NCI-H526 treated with DMSO at 0.1 percent for 48 hours (cell line): Measurements from ENCODE around the gene NOTUM.

Experiments
- DNase-seq: peaks from one replicate; lab custom pipeline; 2025; lab: John Stamatoyannopoulos, UW

Gene NOTUM

DNA sequence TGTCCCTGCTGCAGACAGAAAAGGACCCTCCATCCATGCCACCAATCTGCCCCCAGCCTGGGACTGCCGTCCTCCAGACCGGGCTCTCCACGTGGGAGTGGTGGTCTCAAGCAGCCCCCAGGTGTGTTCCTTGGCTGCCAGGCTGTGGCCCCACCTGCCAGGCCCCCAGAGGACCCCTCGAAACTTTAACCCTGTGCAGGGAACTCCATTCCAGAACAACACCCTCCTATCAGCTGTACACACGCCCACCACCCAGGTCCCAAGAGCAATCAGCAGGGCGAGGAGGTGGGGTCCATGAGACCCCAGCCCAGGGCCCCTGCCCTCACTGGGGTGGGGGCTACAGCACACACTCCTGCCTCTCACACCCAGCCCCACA is 25.3 kb downstream of the NOTUM start:
- DNase-seq = no peak

DNA sequence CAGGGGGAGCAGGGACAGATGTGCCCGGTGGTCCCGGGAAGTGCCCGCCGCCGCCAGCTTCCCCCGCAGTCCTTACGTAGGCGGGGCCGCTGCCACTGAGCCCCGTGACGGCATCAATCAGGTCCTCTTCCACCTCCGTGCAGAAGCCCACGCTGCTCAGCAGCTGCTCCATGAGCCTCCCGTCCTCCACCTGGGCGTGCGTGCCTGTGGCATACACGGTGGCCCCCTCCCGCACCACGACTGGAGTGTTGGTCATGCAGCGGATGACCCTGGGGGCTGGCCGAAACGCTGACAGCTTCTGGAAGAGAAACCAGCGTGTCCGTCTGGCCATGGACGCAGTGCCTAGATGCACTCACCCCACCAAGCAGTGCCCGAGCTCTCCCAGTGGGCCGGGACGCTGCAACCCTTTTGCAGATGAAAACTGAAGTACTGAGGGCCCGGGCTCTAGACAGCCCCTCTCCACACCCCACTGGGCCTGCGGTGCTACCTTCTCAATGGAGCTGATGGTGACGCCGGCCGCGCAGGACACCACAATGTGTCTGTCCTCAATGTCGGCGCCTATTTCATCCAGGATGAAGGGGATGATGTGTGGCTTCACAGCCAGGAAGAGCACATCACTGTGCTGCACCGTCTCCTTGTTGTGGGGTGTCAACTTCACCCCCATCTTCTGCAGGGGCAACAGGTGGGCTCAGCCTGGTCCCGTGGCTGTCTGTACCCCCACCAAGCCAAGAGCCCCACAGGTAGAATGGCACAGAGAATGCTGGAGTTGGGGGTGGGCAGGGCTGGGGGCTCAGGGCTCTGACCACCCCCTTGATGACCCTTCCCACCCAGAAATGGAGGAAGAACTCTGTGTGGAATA is 25.9 kb downstream of the NOTUM start:
- no peak for DNase-seq

- no peak for DNase-seq
These were observed 26.8 kb downstream of the NOTUM start for GRCh38 chr17:81934098-81934757.

GRCh38 chr17:81933178-81933699 is 27.7 kb downstream of the NOTUM start:
- no peak for DNase-seq

DNA sequence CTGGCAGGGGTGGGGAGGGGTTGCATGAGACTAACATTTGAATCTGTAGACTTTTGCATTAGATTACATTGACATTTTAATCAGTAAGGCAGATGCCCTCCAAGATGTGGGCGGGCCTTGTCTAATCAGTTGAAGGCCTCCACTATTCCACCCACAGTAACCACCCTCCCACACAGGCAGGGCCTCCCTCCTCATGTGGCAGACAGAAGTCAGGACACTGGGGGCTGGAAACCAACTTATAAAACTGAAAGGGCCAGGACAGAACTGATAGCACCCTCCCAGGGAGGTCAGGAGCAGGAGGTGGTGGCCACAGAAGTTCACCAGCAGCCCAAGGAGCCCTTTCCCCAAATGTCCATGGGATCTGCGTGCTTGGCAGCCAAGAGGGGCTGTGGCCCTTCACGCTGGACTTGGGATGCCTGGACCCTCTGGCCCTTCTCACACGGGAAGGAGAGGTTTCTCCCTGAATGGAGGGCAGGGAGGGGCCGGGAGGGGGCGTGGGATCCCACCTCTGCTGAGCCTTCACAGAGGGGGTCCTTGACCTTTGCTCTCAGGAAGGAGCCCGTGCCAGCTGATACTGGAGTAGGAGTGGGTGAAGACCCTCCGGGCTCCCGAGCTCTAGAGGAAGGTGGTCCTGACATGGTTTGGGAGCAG is 28.5 kb downstream of the NOTUM start:
- no peak for DNase-seq

DNA sequence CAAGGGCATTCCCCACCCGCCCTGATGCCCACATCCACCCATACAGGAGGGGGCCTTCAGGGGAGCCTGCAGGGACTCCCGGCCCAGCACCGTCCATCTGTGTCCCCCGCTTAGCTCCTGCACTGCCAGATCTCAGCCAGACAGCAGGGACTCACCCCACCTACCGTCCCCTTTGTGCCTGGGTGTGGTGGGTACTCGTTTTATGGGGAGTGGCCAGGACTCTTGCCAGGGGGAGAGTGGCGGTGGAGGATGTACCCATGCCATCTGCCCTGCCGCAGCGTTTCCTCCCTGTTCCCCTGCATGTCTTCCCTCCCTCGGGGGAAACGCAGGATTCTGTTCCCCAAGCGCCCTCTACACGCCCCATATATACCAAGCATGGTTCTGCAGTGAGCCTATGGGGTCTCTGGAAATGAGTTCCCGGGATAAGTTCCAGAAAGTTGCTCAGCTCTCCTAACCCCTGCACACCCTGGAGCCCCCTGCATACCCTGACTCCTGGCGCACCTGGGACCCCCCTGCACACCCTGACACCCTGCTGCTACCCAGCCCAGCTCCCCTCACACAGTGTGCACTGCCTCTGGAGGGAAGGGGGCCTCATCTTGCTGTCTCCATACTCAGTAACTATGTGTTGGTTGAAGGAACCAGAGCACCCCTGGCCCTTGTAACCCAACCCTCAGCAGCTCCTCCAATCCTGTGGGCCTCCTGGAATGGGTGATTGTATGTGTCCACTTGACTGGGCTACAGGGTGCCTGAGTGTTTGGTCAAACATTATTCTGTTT is 29.2 kb downstream of the NOTUM start:
- DNase-seq = no peak

GRCh38 chr17:81931189-81931556 is 29.8 kb downstream of the NOTUM start:
- DNase-seq = no peak

- DNase-seq = no peak
These were observed 30.6 kb downstream of the NOTUM start for GRCh38 chr17:81930142-81931125.

DNA sequence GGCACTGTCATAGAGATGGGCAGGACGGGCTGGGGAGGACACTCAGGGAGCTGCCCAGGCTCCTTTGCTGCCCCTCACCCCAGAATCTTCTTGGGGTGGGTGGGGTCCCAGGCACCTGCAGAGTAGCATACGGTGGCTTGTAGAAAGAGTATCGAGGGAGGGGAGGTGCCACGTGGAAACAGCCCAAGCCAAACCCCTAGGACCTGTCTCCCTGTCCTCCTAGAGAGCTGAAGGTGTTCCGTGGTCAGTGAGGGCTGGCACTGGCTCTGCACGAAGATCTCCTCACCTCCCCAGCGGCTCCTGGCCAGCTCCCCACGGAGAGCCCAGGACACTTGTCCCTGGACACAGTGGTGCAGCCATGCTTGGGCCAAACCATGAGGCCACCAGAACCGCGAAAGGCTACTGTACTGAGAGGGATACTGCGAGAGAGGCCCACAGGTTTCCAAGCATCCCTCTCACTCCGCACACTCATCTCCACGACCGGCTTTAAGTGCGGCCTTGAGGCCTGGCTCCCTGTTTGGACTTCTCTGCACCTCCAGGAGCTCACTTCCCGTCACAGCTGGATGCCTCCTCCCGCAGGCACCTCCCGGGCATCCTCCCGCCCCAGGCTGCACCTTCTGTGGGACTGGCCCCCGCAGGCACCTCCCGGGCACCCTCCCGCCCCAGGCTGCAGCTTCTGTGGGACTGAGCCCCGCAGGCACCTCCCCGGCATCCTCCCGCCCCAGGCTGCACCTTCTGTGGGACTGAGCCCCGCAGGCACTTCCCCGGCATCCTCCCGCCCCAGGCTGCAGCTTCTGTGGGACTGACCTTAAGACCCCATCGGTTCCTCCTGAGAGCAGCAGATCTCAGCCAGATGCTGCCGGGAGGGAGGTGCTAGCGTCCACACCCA is 31.5 kb downstream of the NOTUM start:
- no peak for DNase-seq

DNA sequence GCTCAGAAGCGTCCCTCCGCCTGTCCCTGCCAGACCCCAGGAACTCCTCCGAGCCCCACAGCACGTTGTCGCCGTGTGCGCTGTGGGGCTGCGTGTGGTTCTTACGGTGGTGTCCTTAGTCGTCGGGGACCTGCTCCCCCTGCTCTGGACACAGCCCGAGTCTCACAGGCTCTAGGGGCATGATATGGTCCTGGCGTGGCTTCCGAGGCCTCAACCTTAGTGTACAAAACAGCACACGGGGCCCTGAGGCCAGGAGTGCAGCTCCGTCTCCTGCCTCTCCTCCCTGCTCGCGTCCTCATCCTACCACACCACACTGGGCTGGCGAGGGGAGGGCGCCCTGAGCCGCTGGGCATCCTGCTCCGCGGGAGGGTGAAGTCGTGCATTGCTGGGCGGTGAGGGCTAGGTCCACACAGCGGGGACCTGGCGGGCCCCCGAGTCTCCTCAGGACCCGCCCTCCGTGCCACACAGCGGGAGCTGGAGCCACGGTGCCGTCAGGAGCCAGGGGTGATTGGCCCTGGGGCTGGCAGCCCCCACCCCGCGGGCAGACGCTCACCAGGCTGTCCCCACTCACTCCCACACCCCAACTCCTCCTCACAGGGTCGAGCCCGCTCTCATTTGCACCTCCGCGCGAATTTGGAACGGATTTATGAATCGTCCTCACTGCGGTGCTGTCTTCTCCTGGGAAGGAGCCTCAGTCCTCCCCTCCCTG is 32.3 kb downstream of the NOTUM start:
- DNase-seq = no peak

GRCh38 chr17:81927653-81928543 is 33.1 kb downstream of the NOTUM start, which contains the start of gene MAFG:
MAFG (minus strand) TSS chr17:81927735; CDS start chr17:81923185, 4,550 bp downstream.
- DNase-seq = peak; percentile 84

GRCh38 chr17:81927152-81927652 is 33.8 kb downstream of the NOTUM start:
- no peak for DNase-seq

DNA sequence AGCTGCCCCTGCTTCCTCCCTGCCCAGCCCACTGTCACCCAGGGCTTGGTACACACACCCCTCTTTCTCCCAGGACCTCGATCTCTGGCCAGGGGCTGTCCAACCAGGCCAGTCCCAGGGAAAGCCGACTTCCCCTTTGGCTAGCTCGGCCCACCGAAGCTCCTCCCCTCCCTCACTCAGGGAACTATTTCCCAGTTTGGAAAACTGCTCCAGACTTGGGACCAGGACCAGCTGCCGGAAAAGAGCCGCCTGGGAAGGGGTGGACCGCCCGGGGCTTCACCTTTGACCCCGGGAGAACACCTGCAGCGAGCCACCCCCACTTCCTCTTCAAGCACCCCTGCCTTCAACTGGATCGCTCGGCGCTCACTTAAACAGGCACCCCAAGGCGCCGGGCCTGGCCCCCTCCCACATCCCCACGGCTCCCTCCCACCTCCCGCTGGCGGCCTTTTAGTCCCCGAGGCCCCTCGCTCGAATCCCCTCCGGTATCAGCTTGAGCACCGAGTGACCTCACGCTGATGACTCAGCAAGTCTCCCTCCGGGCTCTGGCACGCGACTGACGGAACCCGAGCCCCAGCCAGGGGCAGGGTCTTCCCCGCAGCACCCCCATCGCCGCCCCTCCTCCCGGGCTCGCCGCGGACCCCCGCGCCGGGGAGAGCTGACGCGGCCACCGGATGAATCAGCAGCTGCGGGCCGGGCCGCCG is 34.4 kb downstream of the NOTUM start:
- no peak for DNase-seq

- DNase-seq = no peak
These were observed 35.0 kb downstream of the NOTUM start for GRCh38 chr17:81925860-81926450.

DNA sequence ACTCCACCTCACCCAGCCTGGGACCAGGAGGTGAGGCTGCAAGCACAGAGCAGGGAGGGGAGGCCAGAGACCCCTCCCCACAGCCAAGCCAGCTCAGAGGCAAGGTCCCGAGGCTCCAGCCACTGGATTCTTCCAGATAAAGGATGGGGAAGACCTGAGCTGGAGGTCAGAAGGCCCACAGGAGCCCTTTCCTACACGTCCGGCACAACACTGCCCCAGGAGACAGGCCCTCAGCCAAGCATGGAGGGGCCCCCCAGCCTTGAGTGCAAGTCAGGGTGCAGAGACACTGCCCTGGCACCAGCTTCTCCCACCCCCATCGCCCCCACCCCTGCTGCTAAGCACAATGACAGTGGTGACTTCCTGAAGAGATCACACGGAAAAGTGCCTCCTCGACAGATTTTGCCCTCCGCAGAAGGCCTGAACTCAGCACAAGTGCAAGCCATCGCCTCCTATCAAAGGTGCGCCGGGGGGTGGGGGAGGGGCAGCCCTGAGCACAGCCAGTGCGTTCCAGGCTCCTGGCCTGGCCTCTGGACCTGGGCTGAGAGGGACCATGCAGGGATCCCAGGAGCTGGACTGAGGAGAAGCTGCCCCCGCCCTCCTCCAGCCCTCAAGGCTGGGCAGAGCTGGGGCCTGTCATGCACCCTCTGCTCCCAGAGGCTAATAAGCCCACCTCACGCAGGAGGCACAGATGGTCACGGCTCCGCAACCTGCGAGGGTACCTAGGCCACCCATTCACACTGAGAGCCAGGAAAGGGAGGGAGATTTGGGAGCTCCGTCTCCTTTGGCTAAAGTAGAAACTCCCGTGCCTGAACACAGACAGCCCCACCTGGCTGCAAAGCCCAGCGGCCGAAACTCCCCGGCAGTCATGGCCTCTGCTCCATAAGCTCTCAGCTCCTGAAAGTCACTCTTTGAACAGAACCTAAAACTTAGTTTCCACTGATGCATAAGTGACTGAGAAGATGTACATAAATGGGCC is 36.1 kb downstream of the NOTUM start:
- no peak for DNase-seq
